SJSA1 (cell line): ENCODE measurements around the gene FOXL1. TPM values are rescaled to one million over a fixed set of nuclear protein-coding genes. Genes with fewer than 3 reads are reported as not detected.
A peak's percentile ranks its signal among the peaks of the same experiment; 100 is the strongest.

Experiments
- DNase-seq, 2 experiments: peaks; one replicate each; pipeline ENCODE4 v3.0.0-alpha.2; 2015 to 2020; ENCODE audit warnings: low spot score in 2 of 2, low read depth in 1 of 2
- H3K27ac ChIP-seq: fragments of 250-450 bp; sonication (Bioruptor Pico); 2 replicates; pipeline ENCODE4 v1.5.1; 2020; ENCODE audit warnings: mild to moderate bottlenecking, moderate library complexity
- H3K27me3 ChIP-seq: fragments of 250-450 bp; sonication (Bioruptor Pico); replicated peaks from 2 replicates; pipeline ENCODE4 v1.5.1; 2020; ENCODE audit warnings: mild to moderate bottlenecking, moderate library complexity
- H3K36me3 ChIP-seq: fragments of 250-450 bp; sonication (Bioruptor Pico); 2 replicates; pipeline ENCODE4 v1.5.1; 2020; ENCODE audit warnings: mild to moderate bottlenecking
- H3K4me1 ChIP-seq: fragments of 250-450 bp; sonication (Bioruptor Pico); replicated peaks from 2 replicates; pipeline ENCODE4 v1.6.1; 2021; ENCODE audit warnings: mild to moderate bottlenecking
- H3K4me3 ChIP-seq: fragments of 250-450 bp; sonication (Bioruptor Pico); 2 replicates; pipeline ENCODE4 v1.5.1; 2020; ENCODE audit warnings: mild to moderate bottlenecking
- H3K9me3 ChIP-seq: fragments of 250-450 bp; sonication (Bioruptor Pico); replicated peaks from 2 replicates; pipeline ENCODE4 v1.5.1; 2020; ENCODE audit warnings: mild to moderate bottlenecking
- total RNA-seq: library from RNA; depleted of rRNA; stranded (reverse); fragments of >200 nt; shearing (Covaris generic); gene quantifications from 2 replicates; pipeline ENCODE4 v1.2.3, GENCODE V29; 2014; rRNA removed

Gene FOXL1
- total RNA-seq: 39.4 and 43.2 TPM in 2 replicates

DNA sequence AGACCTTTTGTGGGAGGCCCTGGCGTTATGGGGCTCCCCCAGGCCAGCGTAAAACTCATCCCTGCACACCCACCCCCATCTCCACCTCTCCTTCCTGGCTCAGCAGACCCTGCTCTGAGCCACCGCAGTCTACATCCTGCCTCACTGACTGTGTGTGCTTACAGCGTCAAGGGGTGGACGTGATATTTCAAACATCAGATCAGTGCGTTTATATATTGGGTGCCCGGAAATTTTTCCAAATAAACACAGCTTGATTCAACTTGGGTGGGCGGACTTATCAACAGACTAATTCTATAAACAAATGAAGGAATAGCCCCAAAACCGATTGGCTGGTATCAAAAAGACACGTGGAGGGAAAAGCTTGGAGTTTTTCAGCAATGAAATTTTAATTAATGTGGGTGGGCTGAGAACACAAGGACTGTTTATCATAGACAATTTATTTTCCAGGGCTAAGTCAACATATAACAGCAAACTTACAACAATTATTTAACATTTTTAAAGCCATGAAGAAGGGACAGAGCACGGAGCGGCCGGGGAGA lies at the start of gene FOXL1:
TSS of gene FOXL1 (plus strand) at position 489 of the 539 bp plus-strand sequence. CDS start 175 bp downstream, outside the sequence.
- peaks cover 57% of the 10 kb centered on the region for H3K4me1 ChIP-seq
- peak within 1 kb of the TSS; percentile 47 for H3K4me3 ChIP-seq
- peak; percentile 91 to 99 for DNase-seq
- peaks cover 73% of the 10 kb centered on the region for H3K36me3 ChIP-seq
- no peaks in the 10 kb centered on the region for H3K9me3 ChIP-seq
- H3K27ac ChIP-seq: peak within 1 kb of the TSS; percentile 90
- no peaks in the 10 kb centered on the region for H3K27me3 ChIP-seq

- Histone ChIP-seq H3K4me3 (no peak overlapping the region), H3K9me3 (no peaks in the 10 kb centered on the region), H3K4me1 (peaks cover 8% of the 10 kb centered on the region), H3K27ac (no peak overlapping the region), H3K27me3 (no peaks in the 10 kb centered on the region), H3K36me3 (no peaks in the 10 kb centered on the region; the same call in none of the 2 replicates)
- peak in 1 of 2 experiments; percentile 33 for DNase-seq
Observed at GRCh38 chr16:86529160-86529559, 49.2 kb upstream of the FOXL1 start.

- no peak overlapping the region for H3K27ac ChIP-seq
- H3K36me3 ChIP-seq: no peaks in the 10 kb centered on the region; the same call in none of the 2 replicates
- H3K4me3 ChIP-seq: no peak overlapping the region
- no peaks in the 10 kb centered on the region for H3K27me3 ChIP-seq
- H3K9me3 ChIP-seq: no peaks in the 10 kb centered on the region
- no peak for DNase-seq
- H3K4me1 ChIP-seq: peaks cover 14% of the 10 kb centered on the region
Observed at GRCh38 chr16:86530251-86531190, 47.8 kb upstream of the FOXL1 start.

GRCh38 chr16:86531191-86531545 lies 47.2 kb upstream of the FOXL1 start:
- no peak for DNase-seq
- no peaks in the 10 kb centered on the region for H3K27me3 ChIP-seq
- peaks cover 4% of the 10 kb centered on the region for H3K36me3 ChIP-seq
- H3K27ac ChIP-seq: no peak overlapping the region
- peaks cover 14% of the 10 kb centered on the region for H3K4me1 ChIP-seq
- no peak overlapping the region for H3K4me3 ChIP-seq
- H3K9me3 ChIP-seq: no peaks in the 10 kb centered on the region

DNA sequence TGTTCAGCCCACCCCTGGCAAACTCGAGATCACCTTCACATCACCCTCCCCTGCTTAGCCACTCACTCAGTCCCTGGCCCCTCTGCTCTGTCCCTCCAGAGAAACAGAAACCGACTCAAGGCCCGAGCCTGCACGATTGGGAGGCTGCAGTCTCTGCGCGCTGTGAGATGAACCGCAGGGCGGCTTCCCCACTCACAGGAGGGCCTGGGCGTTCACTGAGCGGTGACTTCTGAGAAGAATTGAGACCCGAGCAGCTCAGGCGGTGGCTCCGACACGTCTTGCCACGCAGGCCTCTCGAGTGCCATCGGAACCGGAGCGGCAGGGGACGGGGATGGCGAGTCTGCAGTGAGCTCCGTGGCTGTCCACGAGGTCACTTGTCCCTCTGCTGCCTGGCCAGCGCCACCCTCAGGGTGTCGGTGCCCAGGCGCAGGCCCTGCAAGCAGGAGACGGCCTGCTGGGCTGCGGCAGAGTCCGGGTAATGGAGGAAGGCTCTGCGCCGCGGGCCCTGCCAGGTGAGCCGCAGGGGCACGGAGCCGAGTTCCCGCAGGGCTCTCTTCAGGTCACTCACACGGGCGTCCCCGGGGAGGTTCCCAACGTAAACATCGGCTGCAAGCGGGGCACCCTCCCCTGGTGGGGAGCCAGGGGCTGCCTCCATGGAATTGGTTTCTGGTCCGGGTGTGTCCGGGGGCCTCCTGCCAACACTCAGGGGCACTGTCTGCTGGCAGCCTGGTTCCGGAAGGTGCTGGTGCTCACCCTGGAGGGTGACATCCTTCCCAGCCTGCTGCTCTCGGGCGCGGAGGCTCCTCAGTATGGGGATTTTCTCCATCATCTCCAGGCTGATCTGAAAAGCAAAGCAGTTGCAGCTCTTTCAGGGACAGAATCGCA lies 46.5 kb upstream of the FOXL1 start:
- H3K27me3 ChIP-seq: no peaks in the 10 kb centered on the region
- H3K36me3 ChIP-seq: peaks cover 6% of the 10 kb centered on the region
- H3K9me3 ChIP-seq: no peaks in the 10 kb centered on the region
- H3K27ac ChIP-seq: no peak overlapping the region
- no peak for DNase-seq
- H3K4me3 ChIP-seq: no peak overlapping the region
- peaks cover 14% of the 10 kb centered on the region for H3K4me1 ChIP-seq

- Histone ChIP-seq H3K36me3 (peaks cover 10% of the 10 kb centered on the region), H3K27ac (no peak overlapping the region)
Observed at GRCh38 chr16:86532526-86532815, 45.9 kb upstream of the FOXL1 start.

GRCh38 chr16:86533076-86533475 lies 45.3 kb upstream of the FOXL1 start:
- no peak for DNase-seq
- H3K4me1 ChIP-seq: peaks cover 14% of the 10 kb centered on the region
- no peaks in the 10 kb centered on the region for H3K27me3 ChIP-seq
- H3K4me3 ChIP-seq: no peak overlapping the region
- H3K9me3 ChIP-seq: no peaks in the 10 kb centered on the region
- H3K27ac ChIP-seq: no peak overlapping the region
- peaks cover 16% of the 10 kb centered on the region for H3K36me3 ChIP-seq

More at GRCh38 chr16:86532526-86532815, 45.9 kb upstream of the FOXL1 start:
- Histone ChIP-seq H3K4me3 (no peak overlapping the region), H3K27me3 (no peaks in the 10 kb centered on the region), H3K4me1 (peaks cover 14% of the 10 kb centered on the region), H3K9me3 (no peaks in the 10 kb centered on the region)
- no peak for DNase-seq

DNA sequence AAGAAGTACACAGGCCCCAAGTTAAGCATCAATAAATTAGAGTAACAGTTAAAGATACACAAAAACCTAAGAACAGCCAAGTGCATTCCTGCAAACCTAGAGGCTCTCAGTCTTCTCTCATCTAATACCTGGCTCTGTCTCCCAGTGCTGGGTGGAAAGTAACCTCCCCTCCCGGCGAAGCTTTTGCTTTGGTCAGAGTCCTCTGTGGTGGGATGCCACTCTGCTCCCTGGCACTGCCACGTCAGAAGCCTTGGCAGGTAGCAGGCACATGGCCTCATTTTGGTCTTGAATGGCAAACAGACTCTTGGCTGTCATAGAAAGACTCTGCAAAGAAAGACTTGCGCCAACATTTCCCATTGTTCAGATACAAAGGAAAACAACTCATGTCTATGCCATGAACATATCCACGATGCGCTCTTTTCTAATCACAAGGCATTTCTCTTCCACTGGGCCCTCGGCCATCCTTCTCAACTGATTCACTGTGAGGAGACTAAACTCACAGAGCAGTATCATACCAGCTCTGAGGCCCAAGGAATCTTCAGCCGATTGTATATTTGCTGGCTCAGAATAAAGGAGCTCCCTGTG lies 44.5 kb upstream of the FOXL1 start:
- Histone ChIP-seq H3K4me1 (peaks cover 14% of the 10 kb centered on the region), H3K36me3 (peaks cover 23% of the 10 kb centered on the region), H3K27me3 (no peaks in the 10 kb centered on the region), H3K27ac (no peak overlapping the region), H3K9me3 (no peaks in the 10 kb centered on the region), H3K4me3 (no peak overlapping the region)
- no peak for DNase-seq

GRCh38 chr16:86534779-86535615 lies 43.4 kb upstream of the FOXL1 start:
- Histone ChIP-seq H3K4me3 (no peak overlapping the region), H3K9me3 (no peaks in the 10 kb centered on the region), H3K27ac (no peak overlapping the region), H3K4me1 (peaks cover 6% of the 10 kb centered on the region; the same call in 1 of the 2 replicates), H3K27me3 (no peaks in the 10 kb centered on the region), H3K36me3 (peaks cover 33% of the 10 kb centered on the region)
- DNase-seq: peak in 1 of 2 experiments; percentile 68

- Histone ChIP-seq H3K4me1 (peaks cover 6% of the 10 kb centered on the region; the same call in 1 of the 2 replicates), H3K9me3 (no peaks in the 10 kb centered on the region), H3K27ac (no peak overlapping the region), H3K27me3 (no peaks in the 10 kb centered on the region), H3K4me3 (no peak overlapping the region), H3K36me3 (peaks cover 49% of the 10 kb centered on the region)
- no peak for DNase-seq
Observed at GRCh38 chr16:86536621-86537020, 41.7 kb upstream of the FOXL1 start.

GRCh38 chr16:86537486-86537885 lies 40.9 kb upstream of the FOXL1 start:
- H3K27ac ChIP-seq: no peak overlapping the region
- no peak for DNase-seq
- H3K9me3 ChIP-seq: no peaks in the 10 kb centered on the region
- H3K4me1 ChIP-seq: peaks cover 6% of the 10 kb centered on the region; the same call in 1 of the 2 replicates
- no peak overlapping the region for H3K4me3 ChIP-seq
- peaks cover 58% of the 10 kb centered on the region for H3K36me3 ChIP-seq
- H3K27me3 ChIP-seq: no peaks in the 10 kb centered on the region

DNA sequence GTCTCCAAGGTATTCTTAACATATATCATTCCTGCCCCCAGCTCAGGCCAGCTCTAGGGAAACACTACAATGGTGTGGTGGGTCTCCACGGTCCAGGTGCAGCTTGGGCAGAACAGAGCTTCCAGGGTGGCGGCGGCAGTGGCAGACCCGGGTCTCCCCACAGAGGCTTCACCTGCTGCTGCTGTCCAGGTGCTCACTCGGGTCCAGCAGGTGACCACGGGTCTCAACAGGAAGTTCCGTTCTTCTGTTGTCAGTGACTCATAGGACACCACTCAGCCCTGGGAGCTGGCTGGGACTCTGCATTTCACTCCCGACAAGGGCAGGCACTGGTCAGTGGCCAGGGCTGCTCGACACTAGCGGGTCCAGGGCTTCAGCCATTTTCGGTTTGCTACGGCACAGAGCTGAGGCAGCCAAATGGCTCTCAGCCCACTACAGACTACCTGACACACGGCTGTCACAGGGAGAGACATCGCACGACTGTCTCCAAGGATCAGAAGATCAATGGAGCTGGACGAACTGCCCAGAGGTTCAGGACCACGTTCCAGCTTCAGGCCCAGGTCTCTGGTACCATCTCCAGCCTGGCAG lies 40.1 kb upstream of the FOXL1 start:
- H3K27ac ChIP-seq: no peak overlapping the region
- no peak for DNase-seq
- peaks cover 6% of the 10 kb centered on the region; the same call in 1 of the 2 replicates for H3K4me1 ChIP-seq
- peaks cover 63% of the 10 kb centered on the region for H3K36me3 ChIP-seq
- no peak overlapping the region for H3K4me3 ChIP-seq
- no peaks in the 10 kb centered on the region for H3K27me3 ChIP-seq
- no peaks in the 10 kb centered on the region for H3K9me3 ChIP-seq
